K562 (cell line): Measurements from ENCODE around the gene RING1. TPM values are rescaled to one million over a fixed set of nuclear protein-coding genes. Genes with fewer than 3 reads are reported as not detected.
A peak's percentile ranks its signal among the peaks of the same experiment; 100 is the strongest.

ENCODE experiments used
- BCL6 ChIP-seq: fragments of 250-450 bp; sonication (Bioruptor Pico); IDR thresholded peaks from 2 replicates; pipeline ENCODE4 v1.4.0; 2020
- BCOR ChIP-seq: fragments of 450-650 bp; IDR thresholded peaks from 2 replicates; pipeline ENCODE4 v1.6.1; 2016
- CTBP1 ChIP-seq: fragments of 450-650 bp; IDR thresholded peaks from 2 replicates; pipeline ENCODE4 v1.6.1; 2016; ENCODE audit warnings: borderline replicate concordance
- E4F1 ChIP-seq: fragments of 250-450 bp; sonication (Bioruptor Pico); IDR thresholded peaks from 2 replicates; pipeline ENCODE4 v1.5.0; 2021; ENCODE audit warnings: mild to moderate bottlenecking, borderline replicate concordance
- EZH2 ChIP-seq: IDR thresholded peaks from 2 replicates; pipeline ENCODE4 v1.6.1; 2012; ENCODE audit warnings: low read depth, mild to moderate bottlenecking, inconsistent platforms, low read length, borderline replicate concordance
- FOXP1 ChIP-seq: sonication (generic); formaldehyde crosslinking; IDR thresholded peaks from 2 replicates; pipeline ENCODE4 v1.8.0; 2022; ENCODE audit warnings: mild to moderate bottlenecking, missing genetic modification reagents
- KDM4B ChIP-seq, 2 experiments: fragments of 450-650 bp in 1 of 2; sonication (generic) in 1 of 2; IDR thresholded peaks; 2 replicates each; pipeline ENCODE4 v1.6.1; 2016 to 2017; ENCODE audit warnings: borderline replicate concordance in 2 of 2, antibody characterized with exemption in 1 of 2, low read depth in 1 of 2, mild to moderate bottlenecking in 1 of 2
- KLF1 ChIP-seq: fragments of 450-650 bp; IDR thresholded peaks from 2 replicates; pipeline ENCODE4 v1.6.1; 2016; ENCODE audit warnings: missing genetic modification characterization, missing compliant biosample characterization
- KLF6 ChIP-seq: fragments of 250-450 bp; sonication (Bioruptor Pico); IDR thresholded peaks from 2 replicates; pipeline ENCODE4 v1.4.0; 2020; ENCODE audit warnings: mild to moderate bottlenecking, moderate library complexity, borderline replicate concordance
- MYBL2 ChIP-seq, 2 experiments: fragments of 450-650 bp in 1 of 2; sonication (generic) in 1 of 2; formaldehyde crosslinking in 1 of 2; IDR thresholded peaks; 2 replicates each; pipeline versions ENCODE4 v1.6.1 to v1.8.1; 2017 to 2022; ENCODE audit warnings: borderline replicate concordance in 1 of 2, inconsistent platforms in 1 of 2, low read depth in 1 of 2, mild to moderate bottlenecking in 1 of 2, missing genetic modification reagents in 1 of 2, moderate library complexity in 1 of 2
- PCBP2 ChIP-seq: fragments of 200-400 bp; formaldehyde crosslinking; IDR thresholded peaks from 2 replicates; pipeline ENCODE4 v1.6.1; 2018; ENCODE audit warnings: low read length, low read depth, mild to moderate bottlenecking, moderate library complexity; ENCODE audit not compliant: poor library complexity, severe bottlenecking
- PML ChIP-seq: IDR thresholded peaks from 2 replicates; pipeline ENCODE4 v1.6.1; 2012; ENCODE audit warnings: low read length, inconsistent platforms
- PRDM10 ChIP-seq: fragments of 450-650 bp; IDR thresholded peaks from 2 replicates; pipeline ENCODE4 v1.6.1; 2018; ENCODE audit not compliant: partially characterized antibody
- PTRF ChIP-seq: fragments of 450-650 bp; IDR thresholded peaks from 2 replicates; pipeline ENCODE4 v1.6.1; 2016; ENCODE audit warnings: mild to moderate bottlenecking, missing genetic modification characterization, missing compliant biosample characterization
- RAD51 ChIP-seq: fragments of 450-650 bp; IDR thresholded peaks from 2 replicates; pipeline ENCODE4 v1.7.1; 2016; ENCODE audit warnings: low read depth, mild to moderate bottlenecking, borderline replicate concordance
- RB1 ChIP-seq: fragments of 450-650 bp; IDR thresholded peaks from 2 replicates; pipeline ENCODE4 v1.6.1; 2017; ENCODE audit warnings: low read depth, mild to moderate bottlenecking
- THAP12 ChIP-seq: fragments of 250-450 bp; sonication (Bioruptor Pico); IDR thresholded peaks from 2 replicates; pipeline ENCODE4 v1.9.0; 2021; ENCODE audit warnings: mild to moderate bottlenecking, inconsistent platforms
- ZFP30 ChIP-seq: fragments of 250-450 bp; sonication (Bioruptor Pico); IDR thresholded peaks from 2 replicates; pipeline ENCODE4 v1.8.0; 2022; ENCODE audit warnings: moderate library complexity, mild to moderate bottlenecking, inconsistent platforms, borderline replicate concordance
- ZNF444 ChIP-seq: fragments of 250-450 bp; sonication (Bioruptor Pico); IDR thresholded peaks from 2 replicates; pipeline ENCODE4 v1.4.0; 2020; ENCODE audit warnings: mild to moderate bottlenecking, moderate library complexity
- polyA plus RNA-seq, 8 experiments: library from polyadenylated mRNA; depleted of rRNA in 4 of 8; stranded (reverse) in 5 of 8; unstranded in 3 of 8; fragments of >200 nt; fragmentation: Nextera tagmentation in 2 of 8; fragmentation: Illumina TruSeq in 1 of 8; extraction: Ambion mirVana in 2 of 8; extraction: Trizol in 1 of 8; gene quantifications; 2 replicates each; pipeline versions ENCODE4 v1.2.1 to v1.2.3, GENCODE V29; 2011 to 2014; ENCODE audit warnings: inconsistent platforms in 1 of 8, missing spikeins in 1 of 8
- total RNA-seq, 7 experiments: library from RNA; depleted of rRNA in 6 of 7; stranded (reverse); fragments of >200 nt in 6 of 7; fragmentation: Illumina TruSeq in 2 of 7; extraction: Trizol in 2 of 7; gene quantifications; 2 replicates each; pipeline versions ENCODE4 v1.2.1 to v1.2.3, GENCODE V29; 2011 to 2021; ENCODE audit warnings: low replicate concordance in 1 of 7

Gene RING1
- total and polyA plus RNA-seq, 9 of the 15 experiments (the other 6 are each of a cell fraction or from before 2014, with no cell fraction given), result 4.2 to 59.1 (median 36.9) TPM

DNA sequence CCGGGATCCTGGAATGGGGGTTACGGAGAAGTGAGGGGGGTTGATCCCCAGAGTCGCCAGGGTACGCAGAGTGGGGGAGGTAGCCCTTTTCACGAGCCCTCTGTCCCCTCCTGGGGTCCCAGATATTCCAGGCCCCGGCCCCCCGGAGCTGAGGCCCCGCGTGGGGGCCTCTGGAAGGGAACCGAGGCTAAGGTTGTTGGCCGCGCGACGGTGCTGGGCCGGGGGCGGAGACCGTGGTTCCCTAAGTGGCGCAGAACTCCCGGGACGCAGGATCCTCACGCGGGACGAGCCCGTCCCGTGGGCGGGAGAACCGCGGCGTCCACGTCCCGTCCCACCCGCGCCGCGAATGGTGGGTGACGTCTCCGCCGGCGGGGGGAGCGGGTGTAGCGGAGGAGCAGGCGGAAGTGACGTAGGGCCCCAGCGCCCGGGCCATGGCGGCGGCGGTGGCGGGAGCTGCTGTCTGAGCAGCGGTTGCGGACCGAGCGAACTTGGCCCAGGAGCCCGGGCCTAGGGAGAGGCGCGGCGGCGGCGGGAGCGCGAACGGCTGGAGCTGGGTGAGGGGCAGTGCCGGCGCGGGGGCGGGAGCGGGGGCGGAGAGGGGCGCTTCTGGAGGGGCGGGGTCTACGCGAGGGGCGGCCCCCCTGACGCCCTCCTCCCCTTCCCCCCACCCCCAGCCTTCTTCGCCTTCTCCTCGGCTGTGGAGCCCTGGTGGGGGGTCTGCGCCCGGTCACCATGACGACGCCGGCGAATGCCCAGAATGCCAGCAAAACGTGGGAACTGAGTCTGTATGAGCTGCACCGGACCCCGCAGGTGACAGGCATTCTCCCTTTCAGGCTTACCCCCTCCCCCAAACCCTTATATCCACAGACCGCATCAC lies at the start of gene RING1 (continued):
- TF ChIP-seq THAP12 (peak; percentile 95), PML (peak; percentile 82; the same call in 1 of the 2 replicates), PRDM10 (peak; percentile 41), RB1 (peak; percentile 98), ZFP30 (CRISPR knock-in tag) (no peak), KLF6 (CRISPR knock-in tag) (no peak), BCOR (peak; percentile 59), ZNF444 (CRISPR knock-in tag) (no peak), EZH2 (no peak), MYBL2 (IDR thresholded peaks at IDR 0.05; ENCODE audit: low read depth) (no peak), MYBL2 (CRISPR knock-in tag; IDR thresholded peaks at IDR 0.05; ENCODE audit: borderline replicate concordance) (no peak), FOXP1 (CRISPR knock-in tag) (peak; percentile 36; the same call in 1 of the 2 replicates), BCL6 (CRISPR knock-in tag) (peak; percentile 29; the same call in 1 of the 2 replicates), PTRF (tag) (no peak), KDM4B (IDR thresholded peaks at IDR 0.05; ENCODE audit: borderline replicate concordance in 2 of 2, low read depth in 1 of 2) (peak in 1 of 2 experiments; percentile 97; a peak in 2 of 4 replicates), CTBP1 (peak; percentile 54; the same call in 1 of the 2 replicates), E4F1 (CRISPR knock-in tag) (no peak), PCBP2 (no peak), RAD51 (no peak), KLF1 (tag) (no peak)
